Measurements from ENCODE around the gene SCYGR8. TPM values are rescaled to one million over a fixed set of nuclear protein-coding genes. Genes with fewer than 3 reads are reported as not detected.

The SCYGR8 gene
- polyA plus RNA-seq, 1 donor from 2014 or later, result not detected

DNA sequence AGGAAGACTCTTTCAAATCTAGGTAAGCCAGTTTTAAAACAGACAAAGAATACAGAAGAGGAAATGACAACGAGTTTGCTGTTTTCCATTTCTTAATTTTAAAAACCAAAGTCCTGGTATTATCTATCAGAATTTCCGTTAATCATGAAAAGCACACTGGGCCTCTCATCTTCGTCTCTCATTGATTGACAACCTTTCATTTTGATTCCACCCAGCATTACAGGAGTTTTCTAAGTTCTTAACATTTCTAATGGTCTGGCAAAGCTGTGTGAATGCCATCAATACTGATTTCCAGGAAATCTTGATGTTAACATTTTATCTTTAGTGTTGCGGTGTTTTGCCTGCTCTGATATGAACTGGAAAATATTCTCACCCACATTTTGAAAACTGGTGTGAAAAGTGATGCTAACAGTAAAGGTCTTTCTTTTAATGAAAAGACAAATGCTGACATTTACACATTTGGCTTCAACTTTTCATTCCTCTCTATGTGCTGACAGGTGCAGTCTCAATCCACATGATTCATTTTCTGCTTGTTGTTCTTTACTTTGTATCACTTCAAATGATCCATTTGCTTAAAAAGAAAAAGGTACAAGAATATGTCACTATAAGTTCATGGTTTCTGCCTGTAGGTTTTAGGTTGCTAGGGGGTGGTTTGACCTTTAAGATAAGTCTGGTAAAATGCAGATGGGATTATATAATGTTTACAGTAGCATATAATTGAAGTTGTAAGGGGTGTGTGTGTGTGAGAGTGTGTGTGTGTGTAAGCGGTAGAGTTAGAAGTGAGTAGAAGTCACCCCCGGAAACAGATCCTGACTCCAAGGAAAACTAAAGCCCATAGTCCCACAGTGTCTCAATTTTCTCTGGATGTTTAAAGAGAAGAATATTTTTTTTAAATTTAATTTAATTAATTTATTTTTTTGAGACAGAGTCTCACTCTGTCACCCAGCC, 29.5 kb downstream of the SCYGR8 start:
- Histone ChIP-seq H3K27me3 (ENCODE audit: insufficient read depth, low read depth, low read length) (no peaks in the 10 kb centered on the region), H3K9me2 (ENCODE audit: insufficient read depth, low read length) (no peaks in the 10 kb centered on the region), H3K4me2 (ENCODE audit: low read length) (no peak overlapping the region), H3K9me3 (ENCODE audit: low read length) (no peaks in the 10 kb centered on the region), H3K36me3 (ENCODE audit: insufficient read depth, low read length) (no peaks in the 10 kb centered on the region), H3K9ac (ENCODE audit: low read length) (no peak overlapping the region), H4K20me1 (ENCODE audit: insufficient read depth) (no peaks in the 10 kb centered on the region), H3K4me3 (ENCODE audit: low read length) (no peak overlapping the region), H3K27ac (ENCODE audit: low read length) (peak overlapping the region; percentile 9), H3K79me2 (replicated peaks; ENCODE audit: insufficient read depth, low read length) (no peaks in the 10 kb centered on the region), H3F3A (ENCODE audit: insufficient read depth, low read length, poor library complexity, severe bottlenecking) (no peaks in the 10 kb centered on the region), H2AFZ (ENCODE audit: low read depth, low read length) (no peak overlapping the region)
- TF ChIP-seq CTCF (IDR thresholded peaks at IDR 0.05; ENCODE audit: poor library complexity, severe bottlenecking) (no peak), EP300 (conservative IDR thresholded peaks at IDR 0.05; ENCODE audit: poor library complexity, severe bottlenecking) (no peak), SMC3 (conservative IDR thresholded peaks at IDR 0.05; ENCODE audit: poor library complexity) (no peak), TAF1 (IDR thresholded peaks at IDR 0.05; ENCODE audit: low read depth) (no peak), REST (IDR thresholded peaks at IDR 0.05; ENCODE audit: borderline replicate concordance) (no peak), RAD21 (conservative IDR thresholded peaks at IDR 0.05) (no peak), EZH2 (IDR thresholded peaks at IDR 0.05; ENCODE audit: borderline replicate concordance, insufficient read depth, low read length, poor library complexity, severe bottlenecking) (no peak), MXI1 (conservative IDR thresholded peaks at IDR 0.05; ENCODE audit: poor library complexity, severe bottlenecking) (no peak), POLR2AphosphoS5 (IDR thresholded peaks at IDR 0.05) (no peak)

GRCh38 chr2:227780981-227781615, 35.4 kb downstream of the SCYGR8 start:
- H3F3A ChIP-seq (ENCODE audit: insufficient read depth, low read length, poor library complexity, severe bottlenecking), result no peaks in the 10 kb centered on the region
- H3K27me3 ChIP-seq (ENCODE audit: insufficient read depth, low read depth, low read length), result no peaks in the 10 kb centered on the region
- no peaks in the 10 kb centered on the region for H4K20me1 ChIP-seq (ENCODE audit: insufficient read depth)
- TF ChIP-seq CTCF (IDR thresholded peaks at IDR 0.05; ENCODE audit: poor library complexity, severe bottlenecking) (no peak), RAD21 (conservative IDR thresholded peaks at IDR 0.05) (no peak), EP300 (conservative IDR thresholded peaks at IDR 0.05; ENCODE audit: poor library complexity, severe bottlenecking) (no peak), POLR2AphosphoS5 (IDR thresholded peaks at IDR 0.05) (no peak), REST (IDR thresholded peaks at IDR 0.05; ENCODE audit: borderline replicate concordance) (no peak)
- no peak overlapping the region for H2AFZ ChIP-seq (ENCODE audit: low read depth, low read length)
- H3K4me2 ChIP-seq (ENCODE audit: low read length), result no peak overlapping the region
- no peaks in the 10 kb centered on the region for H3K9me2 ChIP-seq (ENCODE audit: insufficient read depth, low read length)
- H3K27ac ChIP-seq (ENCODE audit: low read length), result no peak overlapping the region
- no peaks in the 10 kb centered on the region for H3K79me2 ChIP-seq (replicated peaks; ENCODE audit: insufficient read depth, low read length)
- no peaks in the 10 kb centered on the region for H3K36me3 ChIP-seq (ENCODE audit: insufficient read depth, low read length)
- no peaks in the 10 kb centered on the region for H3K9me3 ChIP-seq (ENCODE audit: low read length)
- no peak overlapping the region for H3K4me3 ChIP-seq (ENCODE audit: low read length)
- H3K9ac ChIP-seq (ENCODE audit: low read length), result no peak overlapping the region

All from neural cell (in vitro differentiated cells).